GM18951 (cell line): ENCODE results near the gene ARHGAP23.

ENCODE experiments used
- POLR2A ChIP-seq: IDR thresholded peaks from 4 replicates; pipeline ENCODE4 v1.6.1; 2011; ENCODE audit warnings: mild to moderate bottlenecking; ENCODE audit not compliant: insufficient read length, insufficient read depth; ENCODE audit errors: extremely low read depth
- in situ Hi-C: fragments of 300-500 bp; cut with MboI; formaldehyde crosslinking; loops from one replicate; pipeline ENCODE4 v1.12.0; 2022; ENCODE audit warnings: low sequenced_read_pairs, mixed read lengths, inconsistent platforms; ENCODE audit not compliant: unreplicated experiment

The ARHGAP23 gene

DNA sequence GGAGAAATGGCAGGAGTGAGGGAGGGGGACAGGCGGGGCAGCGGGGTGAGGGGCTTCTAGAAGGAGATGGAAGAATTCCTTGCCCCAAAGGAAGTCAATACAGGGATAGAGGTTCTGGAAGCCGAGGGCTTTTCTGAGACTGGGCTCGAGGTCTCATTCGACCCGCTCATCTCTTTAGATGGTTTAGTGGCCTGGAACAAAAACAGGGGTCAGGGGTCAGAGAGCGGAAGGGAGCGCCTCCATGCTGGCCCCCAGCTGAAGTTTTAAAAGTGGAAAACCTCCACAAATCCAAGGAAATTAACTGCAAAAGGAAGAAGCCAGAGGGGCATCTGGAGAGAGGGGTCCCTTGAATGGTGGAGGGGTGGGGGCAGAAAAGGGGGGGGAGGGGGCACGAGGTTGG is 105.0 kb downstream of the ARHGAP23 start:
- no peak for TF ChIP-seq POLR2A
- in situ Hi-C loops, result no loop called here

DNA sequence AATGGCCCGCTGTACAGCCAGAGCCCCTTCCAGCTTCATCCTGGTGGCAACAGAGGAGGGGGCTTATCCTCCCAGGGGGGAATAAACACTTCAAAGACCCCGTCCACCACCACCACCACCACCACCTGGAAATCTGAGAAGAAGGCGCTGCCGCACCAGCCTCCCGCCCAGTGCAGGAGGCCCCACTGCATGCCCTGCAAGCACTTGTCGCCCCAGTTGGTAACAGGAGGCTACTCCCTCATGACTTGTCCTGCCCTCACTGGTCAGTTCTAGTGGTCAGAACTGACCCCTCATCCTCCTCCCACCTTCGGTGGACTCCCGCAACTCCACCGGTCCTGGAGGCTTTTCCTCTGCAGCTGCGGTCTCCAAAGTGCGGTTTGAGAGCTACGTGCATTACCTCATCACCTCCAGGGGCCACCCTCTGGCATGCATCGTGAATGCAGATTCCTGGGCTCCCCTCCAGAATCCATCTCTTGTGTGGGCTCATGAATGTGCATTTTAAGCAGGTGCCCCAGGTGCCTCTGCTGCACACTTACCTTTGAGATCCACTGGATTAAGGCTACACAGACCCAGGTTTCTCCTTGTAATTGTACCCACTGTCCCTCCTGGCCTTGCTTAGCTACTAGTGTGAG is 105.7 kb downstream of the ARHGAP23 start:
- in situ Hi-C loops, result no loop called here
- no peak for TF ChIP-seq POLR2A

DNA sequence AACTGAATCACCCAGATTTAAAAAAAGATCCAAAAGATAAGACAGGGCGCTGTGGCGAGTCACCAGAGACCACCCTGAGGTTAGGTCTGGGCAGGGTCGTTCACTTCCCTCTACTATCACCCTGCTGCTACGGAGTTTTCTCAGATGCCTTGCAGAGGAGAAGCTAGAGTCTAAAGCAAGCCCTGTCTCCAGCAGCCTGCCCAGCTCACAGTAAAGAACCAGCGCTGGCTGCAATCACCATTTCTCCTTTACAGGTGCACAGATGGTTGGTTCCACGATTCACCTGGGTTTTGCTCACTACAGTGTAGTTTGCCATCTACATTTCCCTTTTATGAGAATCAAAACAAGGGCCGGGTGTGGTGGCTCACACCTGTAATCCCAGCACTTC is 106.2 kb downstream of the ARHGAP23 start:
- in situ Hi-C loops, result no loop called here

DNA sequence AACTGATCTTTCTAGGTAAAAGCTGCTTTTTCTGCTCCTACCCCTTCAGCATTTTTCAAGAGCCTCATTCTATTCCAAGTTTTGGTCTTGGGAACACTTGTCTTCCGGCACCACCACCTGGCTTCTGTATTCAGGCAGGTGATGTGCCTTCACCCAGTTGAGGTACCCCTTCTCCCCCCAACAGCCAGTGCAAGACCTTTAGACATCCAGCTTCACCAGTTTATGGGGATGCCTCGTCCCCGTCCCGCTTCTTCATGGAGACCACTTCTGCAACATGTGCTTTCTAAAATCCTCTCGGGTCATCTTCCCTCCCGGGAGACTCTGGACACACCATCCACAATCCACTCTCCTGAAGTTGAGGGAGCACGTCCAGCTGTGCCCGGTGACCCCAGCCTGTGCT is 107.6 kb downstream of the ARHGAP23 start:
- in situ Hi-C loops, result no loop called here
- no peak for TF ChIP-seq POLR2A

More for the DNA sequence above, 106.2 kb downstream of the ARHGAP23 start:
- no peak for TF ChIP-seq POLR2A

DNA sequence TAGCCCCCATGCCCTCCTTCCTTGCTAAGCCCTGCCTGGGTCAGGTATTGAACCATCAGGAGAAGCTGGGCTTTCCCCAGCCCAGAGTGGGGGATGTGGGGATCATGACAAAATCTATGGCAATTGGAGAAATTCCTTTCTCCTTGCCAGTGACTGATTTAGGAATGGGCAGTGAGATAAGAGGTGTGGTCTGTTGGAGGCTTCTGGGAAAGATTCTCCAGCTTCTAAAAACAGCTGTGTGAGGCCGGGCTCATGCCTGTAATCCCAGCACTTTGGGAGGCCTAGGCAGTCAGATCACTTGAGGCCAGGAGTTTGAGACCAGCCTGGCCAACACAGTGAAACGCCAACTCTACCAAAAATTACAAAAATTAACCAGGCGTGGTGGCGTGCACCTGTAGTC is 108.4 kb downstream of the ARHGAP23 start:
- no peak for TF ChIP-seq POLR2A
- in situ Hi-C loops, result no loop called here

DNA sequence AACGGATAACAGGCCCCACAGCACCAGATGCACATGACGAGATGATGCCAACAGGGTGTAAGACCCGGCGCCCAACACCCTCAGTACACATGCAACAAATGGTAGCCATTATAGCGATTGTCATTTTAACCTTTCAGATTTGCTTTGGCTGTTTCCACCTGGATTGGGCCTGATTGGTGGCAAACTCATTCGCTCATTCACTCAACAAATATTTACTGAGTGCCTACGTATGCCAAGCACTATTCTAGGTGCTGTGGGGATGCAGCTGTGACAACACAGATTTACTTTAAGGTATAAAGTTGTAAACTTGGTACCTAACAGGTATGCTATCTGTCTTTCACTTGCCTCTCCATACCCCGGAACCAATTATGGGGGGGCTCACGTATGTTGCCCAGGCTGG is 110.6 kb downstream of the ARHGAP23 start:
- no peak for TF ChIP-seq POLR2A
- in situ Hi-C loops, result no loop called here

DNA sequence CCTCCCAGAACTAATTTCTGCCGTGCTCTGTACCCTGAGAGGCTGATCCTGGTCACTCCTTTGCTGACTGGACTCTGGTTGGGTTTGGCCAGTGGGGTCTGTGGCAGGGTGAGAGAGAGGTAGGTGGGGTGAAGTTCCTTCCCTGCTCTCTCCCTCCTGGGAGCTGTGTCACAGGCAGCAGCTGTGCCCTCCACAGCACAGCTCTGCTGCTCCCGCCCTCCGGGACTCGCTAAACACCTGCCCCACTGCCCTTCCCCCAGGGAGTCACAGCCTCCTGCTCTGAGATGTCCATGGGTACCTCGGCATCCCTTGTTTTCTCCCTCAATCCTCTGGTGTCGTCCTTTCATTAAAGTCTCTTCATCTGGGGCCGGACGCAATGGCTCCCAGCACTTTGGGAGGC is 111.1 kb downstream of the ARHGAP23 start:
- TF ChIP-seq POLR2A, result no peak
- in situ Hi-C loops, result no loop called here

DNA sequence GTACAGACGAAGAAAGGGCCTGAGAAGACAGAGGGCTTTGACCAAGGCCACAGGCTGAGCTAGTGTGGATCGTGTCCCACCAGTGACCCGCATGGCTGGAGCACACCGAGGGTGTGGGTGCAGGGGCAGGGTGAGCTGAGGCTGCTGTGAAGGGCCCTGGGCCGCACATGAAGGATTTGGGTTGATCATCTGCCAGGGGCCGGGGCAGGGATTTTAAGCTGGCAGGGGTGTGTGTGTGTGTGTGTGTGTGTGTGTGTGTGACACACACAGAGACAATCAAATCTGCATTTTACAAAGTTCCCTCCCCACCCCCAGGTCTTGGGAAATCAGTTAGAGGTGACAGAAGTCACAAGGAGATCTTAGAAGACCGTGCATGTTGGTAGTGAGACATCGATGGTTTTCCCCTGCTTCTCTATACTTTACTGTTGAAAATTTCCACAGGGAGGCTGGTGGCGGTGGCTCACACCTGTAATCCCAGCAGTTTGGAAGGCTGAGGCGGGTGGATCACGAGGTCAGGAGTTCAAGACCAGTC is 112.3 kb downstream of the ARHGAP23 start:
- in situ Hi-C loops, result no loop called here
- no peak for TF ChIP-seq POLR2A

DNA sequence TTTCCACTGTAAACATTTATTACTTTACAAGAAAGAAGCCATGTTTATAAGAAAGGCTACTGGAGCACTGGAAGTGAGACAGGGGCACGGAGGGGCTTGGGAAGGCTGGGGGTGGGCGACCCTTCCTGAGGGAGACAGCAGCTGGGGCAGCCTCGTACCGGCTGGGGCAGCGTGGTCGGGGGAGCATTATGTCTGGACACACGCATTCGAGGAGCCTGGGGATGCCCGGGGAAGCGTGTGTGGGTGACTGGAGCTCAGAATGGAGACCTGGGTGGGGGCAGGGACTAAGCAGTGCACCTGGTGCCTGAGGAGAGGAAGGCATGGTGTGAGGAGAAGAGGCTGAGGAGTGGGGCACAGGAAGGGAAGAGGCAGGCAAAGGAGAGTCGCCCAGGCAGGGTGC is 113.0 kb downstream of the ARHGAP23 start:
- TF ChIP-seq POLR2A, result no peak
- in situ Hi-C loops, result no loop called here

DNA sequence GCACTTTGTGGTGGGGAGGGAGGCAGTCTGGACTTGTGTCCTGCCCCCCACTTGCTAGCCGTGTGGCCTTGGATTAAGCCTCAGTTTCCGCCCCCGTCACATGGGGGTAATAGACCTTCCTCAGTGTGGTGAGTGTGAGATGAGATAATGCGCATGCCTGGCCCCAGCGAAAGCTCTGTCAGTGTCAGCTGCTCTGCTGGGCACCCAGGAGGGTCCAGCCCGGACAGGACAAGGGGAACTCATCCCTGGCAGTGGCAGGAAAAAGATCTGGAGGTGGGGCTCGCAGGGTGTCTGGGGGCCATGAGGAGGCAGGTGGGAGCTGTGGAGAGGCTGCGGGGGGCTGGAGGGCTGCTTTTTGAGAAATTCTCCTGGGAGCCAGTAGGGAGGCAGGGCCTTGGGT is 114.0 kb downstream of the ARHGAP23 start:
- no peak for TF ChIP-seq POLR2A
- in situ Hi-C loops, result no loop called here

DNA sequence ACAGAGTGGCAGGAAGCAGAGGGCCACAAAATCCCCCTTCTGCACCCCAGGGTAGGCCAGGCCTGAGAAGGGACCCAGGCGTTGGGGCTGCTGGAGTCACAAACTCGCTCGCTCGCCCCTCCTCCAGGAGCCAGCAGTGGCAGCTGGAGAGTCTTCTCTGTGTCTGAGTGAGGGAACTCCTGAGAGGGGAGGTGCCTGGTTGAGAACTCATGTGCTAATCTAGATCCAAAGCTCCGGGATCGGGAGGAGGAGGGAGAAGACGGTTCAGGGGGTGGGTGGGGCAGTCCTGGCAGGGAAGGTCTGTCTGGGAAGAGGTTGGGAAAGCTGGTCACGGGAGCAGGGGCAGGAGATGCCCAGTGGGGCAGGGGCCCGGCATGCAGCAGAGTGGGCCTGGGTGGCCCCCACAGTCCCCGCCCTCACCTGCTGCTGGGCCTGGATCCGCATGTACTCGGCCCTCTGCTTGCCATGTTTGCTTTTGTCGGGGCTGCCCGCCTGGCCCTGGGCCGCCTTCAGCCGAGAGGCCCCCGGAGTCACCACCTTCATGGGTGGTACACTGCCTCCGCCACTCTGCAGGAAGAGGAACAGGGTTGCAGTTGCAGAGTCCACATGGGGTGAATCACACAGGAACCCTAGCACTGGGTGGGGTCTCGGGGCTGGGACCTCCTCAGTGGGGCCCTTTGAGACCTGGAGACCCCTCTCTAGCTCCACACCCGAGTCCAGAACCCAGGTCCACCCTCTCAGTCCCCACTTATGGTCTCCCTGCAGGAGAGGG is 115.3 kb downstream of the ARHGAP23 start:
- in situ Hi-C loops, result no loop called here
- TF ChIP-seq POLR2A, result no peak

DNA sequence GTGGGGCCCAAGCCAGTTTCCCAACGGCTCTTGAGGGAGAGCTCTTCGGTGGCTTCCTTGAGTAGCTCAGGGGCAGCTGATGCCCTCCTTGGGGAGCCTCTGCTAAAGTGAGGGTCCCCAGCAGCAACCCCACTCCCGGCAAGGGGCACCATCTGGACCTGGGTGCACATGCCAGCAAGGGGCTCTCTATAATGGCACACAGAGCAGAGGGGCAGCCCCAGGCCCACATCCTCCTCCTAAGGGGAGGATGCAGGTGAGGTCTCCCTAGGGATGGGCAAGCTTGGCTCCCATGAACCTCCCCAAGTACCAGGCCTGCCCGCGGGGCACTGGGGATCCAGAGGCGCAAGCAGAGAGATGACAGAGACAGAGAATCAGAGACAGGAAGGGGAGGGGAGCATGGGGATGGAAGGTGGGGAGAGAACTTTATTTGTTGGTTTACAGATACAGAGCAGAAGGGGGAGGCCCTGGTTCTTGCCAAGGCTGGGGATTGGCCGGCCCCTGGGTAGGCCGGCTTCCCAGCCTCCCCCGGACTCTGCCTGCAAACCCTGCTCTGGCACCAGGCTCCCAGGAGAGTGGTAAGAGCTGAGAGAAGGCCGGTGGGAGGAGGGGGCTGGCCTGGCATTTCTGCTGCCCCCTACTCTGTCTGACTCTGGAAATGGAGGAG is 116.0 kb downstream of the ARHGAP23 start:
- TF ChIP-seq POLR2A, result no peak
- in situ Hi-C loops, result no loop called here

DNA sequence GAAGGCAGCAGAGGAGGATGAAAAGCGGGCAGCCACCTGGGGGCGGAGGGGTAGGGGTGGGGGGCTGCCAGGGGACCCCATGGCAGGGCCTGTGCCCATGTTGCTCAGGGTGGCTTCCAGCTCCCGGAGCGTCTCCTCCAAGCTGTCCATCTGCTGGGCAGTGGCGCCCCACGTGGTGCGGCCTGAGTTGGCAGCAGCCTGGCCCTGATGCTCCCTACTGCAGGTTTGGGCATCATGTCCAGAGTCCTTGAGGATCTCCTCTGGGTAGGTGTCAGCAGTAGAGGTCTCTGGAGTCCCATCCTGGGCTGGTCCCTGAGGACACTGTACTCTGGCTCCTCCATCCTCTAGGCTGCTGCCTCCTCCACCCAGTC is 116.6 kb downstream of the ARHGAP23 start:
- no peak for TF ChIP-seq POLR2A
- in situ Hi-C loops, result no loop called here
